HepG2 (cell line): ENCODE measurements around the gene PITHD1. TPM values are rescaled to one million over a fixed set of nuclear protein-coding genes. Genes with fewer than 3 reads are reported as not detected.
A peak's percentile ranks its signal among the peaks of the same experiment; 100 is the strongest.

Source experiments
- CCDC6 ChIP-seq: sonication (generic); formaldehyde crosslinking; IDR thresholded peaks from 2 replicates; pipeline ENCODE4 v1.8.1; 2022; ENCODE audit warnings: mild to moderate bottlenecking, missing genetic modification reagents, moderate library complexity
- DBP ChIP-seq: sonication (generic); formaldehyde crosslinking; IDR thresholded peaks from 2 replicates; pipeline ENCODE4 v1.4.0; 2020; ENCODE audit warnings: missing genetic modification reagents; ENCODE audit errors: not compliant biosample characterization
- HIC2 ChIP-seq: sonication (generic); formaldehyde crosslinking; IDR thresholded peaks from 2 replicates; pipeline ENCODE4 v1.9.0; 2022; ENCODE audit warnings: low read depth, missing genetic modification reagents
- HNF1A ChIP-seq, 2 experiments: sonication (generic) in 1 of 2; formaldehyde crosslinking in 1 of 2; IDR thresholded peaks; 2 replicates each; pipeline versions ENCODE4 v1.4.0 to v1.6.1; 2016 to 2020; ENCODE audit warnings: borderline replicate concordance in 1 of 2, low read depth in 1 of 2, mild to moderate bottlenecking in 1 of 2, missing genetic modification reagents in 1 of 2
- LRRFIP1 ChIP-seq: sonication (generic); formaldehyde crosslinking; conservative IDR thresholded peaks from 2 replicates; pipeline ENCODE4 v1.4.0; 2020; ENCODE audit warnings: missing genetic modification reagents
- MATR3 ChIP-seq: sonication (generic); formaldehyde crosslinking; IDR thresholded peaks from 2 replicates; pipeline ENCODE4 v1.4.0; 2020; ENCODE audit warnings: missing genetic modification reagents
- MXD3 ChIP-seq: IDR thresholded peaks from 2 replicates; pipeline ENCODE4 v1.6.1; 2016; ENCODE audit warnings: mild to moderate bottlenecking, missing biosample characterization, missing genetic modification reagents
- PATZ1 ChIP-seq: sonication (generic); formaldehyde crosslinking; IDR thresholded peaks from 2 replicates; pipeline ENCODE4 v1.4.0; 2020; ENCODE audit warnings: missing genetic modification reagents
- SRF ChIP-seq: IDR thresholded peaks from 2 replicates; pipeline ENCODE4 v1.6.1; 2011; ENCODE audit warnings: mild to moderate bottlenecking, low read depth, low read length, moderate library complexity
- TAF1 ChIP-seq: sonication (generic); formaldehyde crosslinking; IDR thresholded peaks from 2 replicates; pipeline ENCODE4 v1.4.0; 2020; ENCODE audit warnings: missing genetic modification reagents
- ZNF224 ChIP-seq: sonication (generic); formaldehyde crosslinking; IDR thresholded peaks from 2 replicates; pipeline ENCODE4 v1.5.0; 2020; ENCODE audit warnings: mild to moderate bottlenecking, missing genetic modification reagents
- ZNF790 ChIP-seq: sonication (generic); formaldehyde crosslinking; IDR thresholded peaks from 2 replicates; pipeline ENCODE4 v1.8.0; 2022; ENCODE audit warnings: missing genetic modification reagents, mild to moderate bottlenecking, borderline replicate concordance
- ZNF841 ChIP-seq: sonication (generic); formaldehyde crosslinking; IDR thresholded peaks from 2 replicates; pipeline ENCODE4 v1.8.1; 2023; ENCODE audit warnings: missing genetic modification reagents, borderline replicate concordance
- ZSCAN22 ChIP-seq: sonication (generic); formaldehyde crosslinking; IDR thresholded peaks from 2 replicates; pipeline ENCODE4 v1.4.0; 2020; ENCODE audit warnings: mild to moderate bottlenecking, missing genetic modification reagents
- ZSCAN9 ChIP-seq: IDR thresholded peaks from 2 replicates; pipeline ENCODE4 v1.6.1; 2016; ENCODE audit warnings: borderline replicate concordance
- polyA plus RNA-seq, 8 experiments: library from polyadenylated mRNA; depleted of rRNA in 3 of 8; stranded (reverse) in 7 of 8; unstranded in 1 of 8; fragments of >200 nt; fragmentation: Illumina TruSeq in 4 of 8; extraction: Trizol in 4 of 8; gene quantifications; 2 replicates each; pipeline versions ENCODE4 v1.2.1 to v1.2.3, GENCODE V29; 2011 to 2016; ENCODE audit warnings: low read depth in 4 of 8, missing spikeins in 1 of 8, mixed read lengths in 1 of 8; ENCODE audit not compliant: insufficient read depth in 1 of 8
- total RNA-seq, 5 experiments: library from RNA; depleted of rRNA; stranded (reverse); fragments of >200 nt; fragmentation: Illumina TruSeq; extraction: Trizol; gene quantifications; 2 replicates each; pipeline ENCODE4 v1.2.3, GENCODE V29; 2016; ENCODE audit warnings: low read depth in 1 of 5

The PITHD1 gene
- total and polyA plus RNA-seq, 2 of the 13 experiments (the other 11 are each of a cell fraction or from before 2014, with no cell fraction given) = 28.0 to 37.3 TPM

- TF ChIP-seq HIC2 (CRISPR knock-in tag) (peak; percentile 96), ZSCAN9 (no peak; the same call in 1 of the 2 replicates), HNF1A (IDR thresholded peaks at IDR 0.05; ENCODE audit: low read depth) (no peak), HNF1A (CRISPR knock-in tag; IDR thresholded peaks at IDR 0.05; ENCODE audit: borderline replicate concordance) (0 out of 2 replicates have a peak, but pooled peaks have one; percentile 12), ZNF841 (no peak), ZSCAN22 (no peak), SRF (no peak), LRRFIP1 (CRISPR knock-in tag) (no peak), DBP (no peak), ZNF224 (CRISPR knock-in tag) (no peak), CCDC6 (no peak; the same call in 1 of the 2 replicates), MXD3 (CRISPR knock-in tag) (0 out of 2 replicates have a peak, but pooled peaks have one; percentile 30), MATR3 (CRISPR knock-in tag) (no peak), TAF1 (peak; percentile 24), ZNF790 (CRISPR knock-in tag) (no peak; the same call in 1 of the 2 replicates), PATZ1 (CRISPR knock-in tag) (peak; percentile 83)
Measured at GRCh38 chr1:23799570-23800399, 21.6 kb downstream of the PITHD1 start (continued).
